Measurements from ENCODE around the gene PPP4R3B. TPM values are rescaled to one million over a fixed set of nuclear protein-coding genes. Genes with fewer than 3 reads are reported as not detected.

PPP4R3B gene
- total and polyA plus RNA-seq, 2 of the 13 experiments (the other 11 are each of a cell fraction or from before 2014, with no cell fraction given): 24.2 to 53.0 TPM

DNA sequence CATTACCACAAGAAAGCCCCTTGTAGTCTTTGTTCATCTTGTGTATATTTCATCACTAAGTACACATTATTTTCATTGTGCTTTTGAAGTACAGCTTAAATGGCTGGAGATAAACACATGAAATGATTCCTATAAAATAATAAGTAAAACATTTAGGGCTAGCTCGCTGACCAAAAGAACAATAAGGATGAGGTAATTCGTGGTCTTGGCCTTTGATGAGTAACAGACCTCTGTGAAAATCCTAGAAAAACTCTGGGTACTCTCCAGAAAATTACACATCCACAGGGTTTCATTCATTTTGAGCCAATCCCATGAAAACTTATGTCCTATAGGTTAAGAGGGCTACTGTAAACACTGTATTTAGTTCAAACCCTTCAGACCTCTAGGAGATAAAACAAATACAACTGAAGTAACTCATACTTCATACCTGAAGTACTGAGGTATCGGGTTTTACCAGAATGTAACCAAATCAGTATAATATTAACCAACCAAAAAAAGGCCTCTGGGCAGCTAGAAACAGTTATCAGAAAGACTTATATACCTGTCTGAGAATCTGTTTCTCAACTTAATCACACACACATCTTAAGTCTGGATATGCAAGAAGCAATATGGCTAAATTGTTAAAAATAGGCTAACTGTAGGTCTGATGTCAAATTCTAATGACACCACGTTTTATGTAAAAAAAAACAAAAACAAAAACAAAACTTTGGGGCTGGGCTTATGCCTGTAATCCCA is 66.9 kb downstream of the PPP4R3B start:
- DNase-seq (ENCODE audit: low spot score) (no peak), ATAC-seq (no peak), FAIRE-seq (no peak)
- Histone ChIP-seq H3K9me3 (ENCODE audit: low read length) (no peaks in the 10 kb centered on the region), H3K36me3 (replicated peaks in 1 of 2; ENCODE audit: control insufficient read depth in 1 of 2, insufficient read depth in 2 of 2, low read length in 2 of 2) (peaks cover 14 to 58% of the 10 kb centered on the region in 2 experiments; a peak in 4 of 5 replicates), H4K20me1 (ENCODE audit: insufficient read depth, low read length) (no peaks in the 10 kb centered on the region), H3K27ac (ENCODE audit: extremely low read length, insufficient read depth, low read length) (no peak overlapping the region), H2AFZ (ENCODE audit: low read length) (no peak overlapping the region), H3K4me2 (ENCODE audit: low read depth, low read length) (no peak overlapping the region), H3K4me3 (replicated peaks in 1 of 3; ENCODE audit: insufficient read depth in 1 of 3, low read depth in 2 of 3, low read length in 3 of 3) (no peak overlapping the region), H3K27me3 (ENCODE audit: control insufficient read depth in 1 of 2, insufficient read depth in 2 of 2, low read length in 2 of 2) (no peaks in the 10 kb centered on the region), H3K79me2 (ENCODE audit: insufficient read depth, low read length) (no peaks in the 10 kb centered on the region), H3K9ac (ENCODE audit: insufficient read depth, low read depth, low read length) (no peak overlapping the region), H3K4me1 (ENCODE audit: insufficient read depth, low read length) (no peaks in the 10 kb centered on the region)
- CTCF ChIA-PET (ENCODE audit: low intra/inter-chr PET ratio, low total read pairs): no interaction called here
- intact Hi-C loops (cut with micrococcal nuclease; ENCODE audit: unreplicated experiment): no loop called here
- in situ Hi-C loops (cut with HindIII; ENCODE audit: extremely low pct_ligation_motif_present, low pct_unique_long_range_greater_than_20kb): no loop called here
- TF ChIP-seq HOXD1 (CRISPR knock-in tag; IDR thresholded peaks at IDR 0.05) (no peak), NR2F6 (IDR thresholded peaks at IDR 0.05) (no peak), NR2F6 (CRISPR knock-in tag; IDR thresholded peaks at IDR 0.05) (no peak), FOXC1 (CRISPR knock-in tag; IDR thresholded peaks at IDR 0.05; ENCODE audit: borderline replicate concordance) (no peak), FOXA3 (CRISPR knock-in tag; IDR thresholded peaks at IDR 0.05) (no peak), CAMTA2 (CRISPR knock-in tag; IDR thresholded peaks at IDR 0.05; ENCODE audit: borderline replicate concordance) (no peak), FOSL2 (CRISPR knock-in tag; IDR thresholded peaks at IDR 0.05) (no peak), HNRNPH1 (optimal IDR thresholded peaks at IDR 0.05; ENCODE audit: low read depth, low read length) (no peak), CBFB (CRISPR knock-in tag; IDR thresholded peaks at IDR 0.05) (no peak), ZNF383 (CRISPR knock-in tag; IDR thresholded peaks at IDR 0.05; ENCODE audit: borderline replicate concordance) (no peak), NFE2 (CRISPR knock-in tag; IDR thresholded peaks at IDR 0.05) (no peak), ZNF772 (CRISPR knock-in tag; IDR thresholded peaks at IDR 0.05) (no peak), ZNF337 (CRISPR knock-in tag; IDR thresholded peaks at IDR 0.05; ENCODE audit: borderline replicate concordance, low read depth) (no peak), SETDB1 (CRISPR knock-in tag; IDR thresholded peaks at IDR 0.05; ENCODE audit: borderline replicate concordance) (no peak), ZNF577 (CRISPR knock-in tag; IDR thresholded peaks at IDR 0.05; ENCODE audit: borderline replicate concordance, low read depth) (no peak), RAD51 (IDR thresholded peaks at IDR 0.05; ENCODE audit: borderline replicate concordance) (no peak), MLLT10 (CRISPR knock-in tag; IDR thresholded peaks at IDR 0.05) (no peak), TBP (CRISPR knock-in tag; IDR thresholded peaks at IDR 0.05) (no peak)
- TF ChIP-seq, protein P1, sequence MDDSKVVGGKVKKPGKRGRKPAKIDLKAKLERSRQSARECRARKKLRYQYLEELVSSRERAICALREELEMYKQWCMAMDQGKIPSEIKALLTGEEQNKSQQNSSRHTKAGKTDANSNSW (CRISPR knock-in tag; IDR thresholded peaks at IDR 0.05; ENCODE audit: borderline replicate concordance): no peak
- TF ChIP-seq, protein P2, sequence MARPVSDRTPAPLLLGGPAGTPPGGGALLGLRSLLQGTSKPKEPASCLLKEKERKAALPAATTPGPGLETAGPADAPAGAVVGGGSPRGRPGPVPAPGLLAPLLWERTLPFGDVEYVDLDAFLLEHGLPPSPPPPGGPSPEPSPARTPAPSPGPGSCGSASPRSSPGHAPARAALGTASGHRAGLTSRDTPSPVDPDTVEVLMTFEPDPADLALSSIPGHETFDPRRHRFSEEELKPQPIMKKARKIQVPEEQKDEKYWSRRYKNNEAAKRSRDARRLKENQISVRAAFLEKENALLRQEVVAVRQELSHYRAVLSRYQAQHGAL (CRISPR knock-in tag; IDR thresholded peaks at IDR 0.05; ENCODE audit: not compliant biosample characterization): no peak
- 93% methylated on average over 4 of the region's 4 CpGs for WGBS (ENCODE audit: low lambda C conversion rate)
- POLR2A ChIA-PET: interaction anchor here (1.9 kb wide), 1 partner anchor 31 kb away, joined by 6 read pairs; the partner anchor contains the start of gene CFAP36
- BruUV-seq (replicated peaks): no TSS peak
